Type B pancreatic cell (in vitro differentiated cells): ENCODE measurements around the gene SPARC. TPM values are rescaled to one million over a fixed set of nuclear protein-coding genes. Genes with fewer than 3 reads are reported as not detected.

ENCODE experiments used
- DNase-seq: peaks from one replicate; pipeline ENCODE4 v3.0.0; 2021; ENCODE audit warnings: mixed read lengths; ENCODE audit not compliant: unreplicated experiment; ENCODE audit errors: extremely low spot score
- H3K27ac Mint-ChIP-seq: 2 replicates; pipeline ENCODE4 v1.8.0; 2021; ENCODE audit warnings: mild to moderate bottlenecking, mixed read lengths
- H3K27me3 Mint-ChIP-seq: 2 replicates; pipeline ENCODE4 v1.8.0; 2021; ENCODE audit warnings: mixed read lengths
- H3K36me3 Mint-ChIP-seq: 2 replicates; pipeline ENCODE4 v1.8.0; 2021; ENCODE audit warnings: mixed read lengths
- H3K4me1 Mint-ChIP-seq: one replicate; pipeline ENCODE4 v1.8.0; 2021; ENCODE audit warnings: mixed read lengths; ENCODE audit not compliant: unreplicated experiment
- H3K4me3 Mint-ChIP-seq: 2 replicates; pipeline ENCODE4 v1.8.0; 2021; ENCODE audit warnings: mild to moderate bottlenecking, mixed read lengths
- H3K9me3 Mint-ChIP-seq: 2 replicates; pipeline ENCODE4 v1.8.0; 2021; ENCODE audit warnings: mixed read lengths
- total RNA-seq: library from RNA; stranded (reverse); gene quantifications from 2 replicates; pipeline ENCODE4 v1.2.1, GENCODE V29; 2021; ENCODE audit warnings: low replicate concordance
- TF ChIP-seq, protein P1 (sequence below): fragments of 200-600 bp; sonication (generic); conservative IDR thresholded peaks from 2 replicates; pipeline ENCODE4 v1.5.0; 2021; ENCODE audit warnings: antibody characterized with exemption, mild to moderate bottlenecking

The SPARC gene
- total RNA-seq, 1 donor from 2014 or later = 973 TPM

DNA sequence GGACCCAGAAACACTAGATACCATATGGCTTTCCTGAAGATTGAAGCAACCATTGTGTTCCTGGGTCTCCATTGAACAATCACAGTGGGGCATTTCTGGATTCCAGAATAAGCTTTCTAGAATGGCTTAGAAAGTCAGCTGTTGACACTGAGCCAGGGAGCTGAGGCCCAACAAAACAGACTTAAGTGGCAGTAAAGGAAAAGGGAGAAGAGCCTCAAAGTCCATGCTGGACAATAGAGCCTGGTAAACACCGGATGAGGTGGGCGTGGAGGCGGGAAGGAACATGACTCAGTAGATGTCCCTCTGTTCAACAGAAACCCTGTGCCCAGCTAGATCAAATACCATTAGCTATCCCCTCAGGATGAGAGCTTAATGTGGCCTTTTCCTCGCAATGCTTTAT is 14.8 kb downstream of the SPARC start:
- Mint-ChIP-seq H3K27me3 (no peaks in the 10 kb centered on the region), H3K4me1 (peaks cover 21% of the 10 kb centered on the region), H3K4me3 (no peak overlapping the region), H3K9me3 (no peaks in the 10 kb centered on the region), H3K36me3 (peaks cover 47% of the 10 kb centered on the region), H3K27ac (no peak overlapping the region)
- TF ChIP-seq, protein P1, sequence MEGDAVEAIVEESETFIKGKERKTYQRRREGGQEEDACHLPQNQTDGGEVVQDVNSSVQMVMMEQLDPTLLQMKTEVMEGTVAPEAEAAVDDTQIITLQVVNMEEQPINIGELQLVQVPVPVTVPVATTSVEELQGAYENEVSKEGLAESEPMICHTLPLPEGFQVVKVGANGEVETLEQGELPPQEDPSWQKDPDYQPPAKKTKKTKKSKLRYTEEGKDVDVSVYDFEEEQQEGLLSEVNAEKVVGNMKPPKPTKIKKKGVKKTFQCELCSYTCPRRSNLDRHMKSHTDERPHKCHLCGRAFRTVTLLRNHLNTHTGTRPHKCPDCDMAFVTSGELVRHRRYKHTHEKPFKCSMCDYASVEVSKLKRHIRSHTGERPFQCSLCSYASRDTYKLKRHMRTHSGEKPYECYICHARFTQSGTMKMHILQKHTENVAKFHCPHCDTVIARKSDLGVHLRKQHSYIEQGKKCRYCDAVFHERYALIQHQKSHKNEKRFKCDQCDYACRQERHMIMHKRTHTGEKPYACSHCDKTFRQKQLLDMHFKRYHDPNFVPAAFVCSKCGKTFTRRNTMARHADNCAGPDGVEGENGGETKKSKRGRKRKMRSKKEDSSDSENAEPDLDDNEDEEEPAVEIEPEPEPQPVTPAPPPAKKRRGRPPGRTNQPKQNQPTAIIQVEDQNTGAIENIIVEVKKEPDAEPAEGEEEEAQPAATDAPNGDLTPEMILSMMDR = no peak
- no peak for DNase-seq

DNA sequence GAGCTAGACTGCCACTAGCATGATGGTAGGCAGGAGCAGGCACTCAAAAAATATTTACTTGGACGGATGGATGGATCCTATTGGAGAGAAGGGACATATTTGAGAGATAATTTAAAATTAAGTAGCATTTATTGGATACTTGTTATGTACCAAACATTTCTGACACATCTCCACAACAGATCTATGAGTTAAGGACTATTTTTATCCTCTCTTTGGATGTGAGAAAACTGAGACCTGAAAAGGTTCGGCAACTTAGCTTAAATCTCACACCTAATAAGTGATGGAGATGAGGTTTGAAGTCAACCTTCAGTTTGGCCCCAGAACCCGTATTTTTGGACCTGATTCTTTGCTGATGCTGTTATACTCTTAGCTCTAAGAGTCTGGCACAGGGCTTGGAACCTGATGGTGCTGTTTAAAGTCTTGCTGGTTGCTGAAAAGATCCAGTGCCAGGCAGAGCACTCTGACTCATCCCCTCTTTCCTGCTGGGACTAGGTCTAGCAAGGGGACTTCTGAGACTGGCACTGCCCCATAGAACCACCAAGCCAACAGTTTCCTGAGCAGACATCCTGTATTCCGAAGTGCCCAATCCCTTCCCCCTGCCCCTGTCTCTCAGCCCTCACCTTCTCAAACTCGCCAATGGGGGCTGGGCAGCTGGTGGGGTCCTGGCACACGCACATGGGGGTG is 15.6 kb downstream of the SPARC start:
- no peaks in the 10 kb centered on the region for H3K27me3 Mint-ChIP-seq
- H3K4me3 Mint-ChIP-seq = no peak overlapping the region
- no peak overlapping the region for H3K27ac Mint-ChIP-seq
- no peaks in the 10 kb centered on the region for H3K9me3 Mint-ChIP-seq
- DNase-seq = no peak
- H3K4me1 Mint-ChIP-seq = peaks cover 13% of the 10 kb centered on the region
- H3K36me3 Mint-ChIP-seq = peaks cover 41% of the 10 kb centered on the region
- TF ChIP-seq, protein P1 = no peak

DNA sequence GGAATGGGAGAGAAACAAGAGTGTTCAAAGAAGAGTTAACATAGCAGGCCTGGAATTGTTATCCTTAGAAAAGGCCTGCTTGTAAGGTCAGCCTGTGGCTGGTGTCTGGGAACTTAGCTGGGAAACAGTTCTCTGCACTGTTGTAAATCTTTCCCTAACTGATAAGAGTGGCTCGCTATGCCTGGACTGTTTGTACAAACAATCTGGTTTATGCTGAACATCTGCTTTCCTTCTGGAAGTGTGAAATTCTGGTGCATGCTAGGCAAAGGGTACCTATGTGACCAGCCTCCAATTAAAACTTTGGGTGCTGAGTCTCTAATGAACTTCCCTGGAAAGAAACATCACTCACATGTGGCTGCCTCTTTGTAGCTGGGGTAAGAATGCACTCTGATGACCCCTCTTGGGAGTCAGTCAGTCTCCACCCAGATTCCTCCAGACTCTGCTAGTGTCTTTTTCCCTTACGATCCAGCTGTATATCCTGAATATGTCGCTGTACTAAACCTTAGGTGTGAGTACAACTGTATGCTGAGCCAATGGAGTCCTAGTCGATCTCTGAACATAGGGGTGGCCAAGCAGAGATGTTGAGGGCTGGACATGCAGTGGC is 16.5 kb downstream of the SPARC start:
- Mint-ChIP-seq H3K4me1 (peaks cover 10% of the 10 kb centered on the region), H3K4me3 (no peak overlapping the region), H3K36me3 (peaks cover 33% of the 10 kb centered on the region), H3K27me3 (no peaks in the 10 kb centered on the region), H3K27ac (peak overlapping the region; percentile 26), H3K9me3 (no peaks in the 10 kb centered on the region)
- DNase-seq = no peak
- TF ChIP-seq, protein P1 = no peak

DNA sequence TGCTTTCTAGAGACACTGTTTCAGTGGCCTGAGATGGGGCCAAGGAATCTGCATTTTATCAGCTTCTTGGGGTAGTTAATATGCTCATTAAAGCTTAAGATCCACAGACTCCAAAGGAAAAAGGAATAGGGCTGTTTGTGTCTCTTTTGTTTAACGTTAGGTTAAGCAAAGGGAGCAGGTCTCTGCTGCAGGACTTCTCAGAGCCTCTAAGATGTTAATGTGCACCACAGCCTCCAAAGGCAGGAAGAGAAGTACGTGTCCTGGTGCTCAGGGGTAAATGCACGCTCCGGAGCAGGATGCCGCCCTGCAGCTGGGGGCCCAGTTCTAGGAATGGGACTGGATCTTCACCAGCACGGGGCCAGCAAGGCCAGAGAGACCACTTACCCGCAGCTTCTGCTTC is 19.6 kb downstream of the SPARC start:
- H3K9me3 Mint-ChIP-seq = no peaks in the 10 kb centered on the region
- H3K4me1 Mint-ChIP-seq = peaks cover 8% of the 10 kb centered on the region
- H3K27me3 Mint-ChIP-seq = no peaks in the 10 kb centered on the region
- DNase-seq = no peak
- H3K36me3 Mint-ChIP-seq = peaks cover 33% of the 10 kb centered on the region
- H3K27ac Mint-ChIP-seq = no peak overlapping the region
- no peak overlapping the region for H3K4me3 Mint-ChIP-seq
- TF ChIP-seq, protein P1 = no peak

DNA sequence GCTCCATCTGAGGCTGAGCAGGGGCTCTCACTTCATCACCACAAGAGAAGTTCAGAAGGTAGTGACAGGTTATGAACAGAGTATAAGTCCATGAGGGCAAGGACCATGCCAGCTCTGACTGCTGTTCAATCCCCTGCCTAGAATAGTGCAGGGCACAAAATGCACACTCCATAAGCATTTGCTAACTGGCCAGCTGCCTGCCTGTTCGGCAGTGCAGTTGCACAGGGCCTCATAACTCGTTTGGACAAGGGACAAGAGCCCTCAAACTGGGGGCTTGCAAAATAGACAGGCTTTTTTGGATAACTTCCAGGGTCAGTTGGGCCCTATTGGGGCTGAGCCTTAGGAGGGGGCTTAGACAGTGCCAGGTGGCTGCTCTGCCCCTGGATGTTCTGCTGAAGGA is 21.1 kb downstream of the SPARC start:
- TF ChIP-seq, protein P1 = no peak
- no peak overlapping the region for H3K4me3 Mint-ChIP-seq
- H3K27me3 Mint-ChIP-seq = no peaks in the 10 kb centered on the region
- no peak for DNase-seq
- H3K4me1 Mint-ChIP-seq = peaks cover 15% of the 10 kb centered on the region
- no peaks in the 10 kb centered on the region for H3K9me3 Mint-ChIP-seq
- H3K27ac Mint-ChIP-seq = no peak overlapping the region
- H3K36me3 Mint-ChIP-seq = peaks cover 28% of the 10 kb centered on the region
